Ramos (cell line): ENCODE data around the gene DNAH7.

ENCODE experiments used
- in situ Hi-C: fragments of 300-500 bp; cut with MboI; formaldehyde crosslinking; loops from one replicate; pipeline ENCODE4 v1.14.3; 2022; ENCODE audit warnings: low sequenced_read_pairs; ENCODE audit not compliant: unreplicated experiment

DNAH7 gene

GRCh38 chr2:196080526-196080925 is 11.9 kb upstream of the DNAH7 start:
- in situ Hi-C loops: loop anchor here (25.0 kb wide), 1 partner anchor 382 kb away; no protein-coding TSS in a partner anchor

GRCh38 chr2:196079052-196079451 is 10.4 kb upstream of the DNAH7 start:
- in situ Hi-C loops: loop anchor here (25.0 kb wide), 1 partner anchor 383 kb away; no protein-coding TSS in a partner anchor

- in situ Hi-C loops: loop anchor here (25.0 kb wide), 1 partner anchor 384 kb away; no protein-coding TSS in a partner anchor
These were observed 9.2 kb upstream of the DNAH7 start for GRCh38 chr2:196077821-196078220.

GRCh38 chr2:196076778-196077568 is 8.3 kb upstream of the DNAH7 start:
- in situ Hi-C loops: loop anchor here (25.0 kb wide), 1 partner anchor 385 kb away; no protein-coding TSS in a partner anchor

GRCh38 chr2:196075196-196075595 is 6.6 kb upstream of the DNAH7 start:
- in situ Hi-C loops: loop anchor here (25.0 kb wide), 1 partner anchor 387 kb away; no protein-coding TSS in a partner anchor

GRCh38 chr2:196074631-196075030 is 6.0 kb upstream of the DNAH7 start:
- in situ Hi-C loops: loop anchor here (25.0 kb wide), 1 partner anchor 388 kb away; no protein-coding TSS in a partner anchor

- in situ Hi-C loops: no loop called here
These were observed 4.9 kb upstream of the DNAH7 start for GRCh38 chr2:196073521-196073920.

- in situ Hi-C loops: no loop called here
These were observed 1.6 kb downstream of the DNAH7 start for GRCh38 chr2:196067088-196067382.

GRCh38 chr2:196066291-196067087 is 2.1 kb downstream of the DNAH7 start:
- in situ Hi-C loops: no loop called here

- in situ Hi-C loops: no loop called here
These were observed 4.9 kb downstream of the DNAH7 start for GRCh38 chr2:196063773-196064172.

GRCh38 chr2:196059491-196059960 is 9.1 kb downstream of the DNAH7 start:
- in situ Hi-C loops: no loop called here

- in situ Hi-C loops: no loop called here
These were observed 14.0 kb downstream of the DNAH7 start for GRCh38 chr2:196054631-196055030.

- in situ Hi-C loops: no loop called here
These were observed 22.3 kb downstream of the DNAH7 start for GRCh38 chr2:196046123-196046917.

GRCh38 chr2:196041786-196042185 is 26.9 kb downstream of the DNAH7 start:
- in situ Hi-C loops: no loop called here

- in situ Hi-C loops: no loop called here
These were observed 28.4 kb downstream of the DNAH7 start for GRCh38 chr2:196040218-196040617.

GRCh38 chr2:196036442-196036841 is 32.2 kb downstream of the DNAH7 start:
- in situ Hi-C loops: no loop called here

GRCh38 chr2:196018037-196018436 is 50.6 kb downstream of the DNAH7 start:
- in situ Hi-C loops: no loop called here

GRCh38 chr2:196012314-196012713 is 56.3 kb downstream of the DNAH7 start:
- in situ Hi-C loops: no loop called here

- in situ Hi-C loops: no loop called here
These were observed 68.1 kb downstream of the DNAH7 start for GRCh38 chr2:196000551-196000950.

- in situ Hi-C loops: no loop called here
These were observed 70.6 kb downstream of the DNAH7 start for GRCh38 chr2:195998070-195998469.
